ENCODE data around the gene TCERG1. TPM values are rescaled to one million over a fixed set of nuclear protein-coding genes. Genes with fewer than 3 reads are reported as not detected.

The TCERG1 gene
- total RNA-seq, 1 donor from 2014 or later, result 46.3 TPM

DNA sequence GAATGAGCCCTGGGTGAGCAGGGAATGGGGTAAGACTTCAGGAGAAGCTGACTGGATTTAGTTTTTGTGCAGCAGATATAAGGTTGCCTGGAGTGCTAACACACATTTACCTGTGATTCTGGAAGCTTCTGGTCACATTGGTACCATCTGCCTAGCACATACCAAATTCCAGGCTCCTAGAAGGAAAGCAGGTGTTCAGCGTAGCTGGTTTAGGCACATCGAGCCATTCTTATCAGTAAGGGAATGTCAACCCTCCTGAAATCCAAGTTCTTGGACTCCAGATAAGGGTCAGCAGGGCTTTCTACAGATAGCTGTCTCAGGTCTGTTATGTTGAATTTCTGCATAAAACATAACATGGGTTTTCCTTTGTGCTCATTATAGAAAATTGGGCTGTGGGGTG lies 10.3 kb downstream of the TCERG1 start:
- TF ChIP-seq CTCF (IDR thresholded peaks at IDR 0.05), result no peak
- ATAC-seq, result no peak
- DNase-seq, result no peak
- peaks cover 3% of the 10 kb centered on the region for H3K4me1 ChIP-seq
- no peak overlapping the region for H3K27ac ChIP-seq
- peaks cover 74% of the 10 kb centered on the region for H3K36me3 ChIP-seq
- intact Hi-C loops (cut with DNase I), result no loop called here
- no peaks in the 10 kb centered on the region for H3K9me3 ChIP-seq
- H3K4me3 ChIP-seq, result no peak overlapping the region
- H3K27me3 ChIP-seq, result no peaks in the 10 kb centered on the region

GRCh38 chr5:146458894-146459293 lies 11.8 kb downstream of the TCERG1 start:
- DNase-seq (no peak), ATAC-seq (no peak)
- H3K36me3 ChIP-seq, result peaks cover 88% of the 10 kb centered on the region
- no peak overlapping the region for H3K4me3 ChIP-seq
- H3K4me1 ChIP-seq, result no peaks in the 10 kb centered on the region
- H3K27me3 ChIP-seq, result no peaks in the 10 kb centered on the region
- no peaks in the 10 kb centered on the region for H3K9me3 ChIP-seq
- intact Hi-C loops (cut with DNase I), result no loop called here
- TF ChIP-seq CTCF (IDR thresholded peaks at IDR 0.05), result no peak
- H3K27ac ChIP-seq, result no peak overlapping the region

DNA sequence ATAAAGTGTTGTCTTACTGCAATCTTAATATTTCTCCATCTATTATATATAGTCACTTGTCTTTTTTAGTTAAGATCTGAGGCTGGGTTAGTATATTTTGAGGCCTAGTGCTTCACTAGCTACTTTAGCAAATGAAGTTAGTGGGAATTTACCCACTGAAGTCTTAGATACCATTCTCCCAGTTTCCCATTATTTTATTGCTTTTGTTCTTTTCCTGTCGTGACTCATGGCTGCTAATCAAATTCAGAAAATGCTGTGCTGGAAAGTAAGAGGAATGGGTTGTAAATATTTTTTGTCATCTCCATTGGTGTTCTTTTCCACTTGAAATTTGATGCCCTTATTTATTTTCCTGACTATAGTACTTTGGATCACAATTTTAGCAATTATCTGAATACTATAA lies 14.2 kb downstream of the TCERG1 start:
- Histone ChIP-seq H3K4me1 (no peaks in the 10 kb centered on the region), H3K4me3 (no peak overlapping the region), H3K9me3 (no peaks in the 10 kb centered on the region), H3K27me3 (no peaks in the 10 kb centered on the region), H3K27ac (no peak overlapping the region), H3K36me3 (peaks cover 93% of the 10 kb centered on the region)
- intact Hi-C loops (cut with DNase I), result no loop called here
- TF ChIP-seq CTCF (IDR thresholded peaks at IDR 0.05), result no peak
- no peak for DNase-seq
- ATAC-seq, result no peak

DNA sequence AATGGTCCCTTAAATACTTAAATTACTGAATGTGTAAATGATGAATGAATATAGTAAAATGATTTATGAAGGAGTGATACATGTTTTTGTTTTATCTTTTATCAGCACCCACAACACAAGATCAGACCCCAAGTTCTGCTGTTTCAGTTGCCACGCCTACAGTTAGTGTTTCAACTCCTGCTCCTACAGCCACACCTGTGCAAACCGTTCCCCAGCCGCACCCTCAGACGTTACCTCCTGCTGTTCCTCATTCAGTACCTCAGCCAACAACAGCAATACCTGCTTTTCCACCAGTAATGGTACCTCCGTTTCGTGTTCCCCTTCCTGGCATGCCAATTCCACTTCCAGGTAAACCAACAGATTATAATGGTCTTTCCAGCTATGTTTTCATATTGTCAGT lies 16.3 kb downstream of the TCERG1 start:
- intact Hi-C loops (cut with DNase I), result no loop called here

GRCh38 chr5:146466521-146467349 lies 19.6 kb downstream of the TCERG1 start:
- DNase-seq, result no peak
- H3K4me3 ChIP-seq, result no peak overlapping the region
- peak; percentile 33 for TF ChIP-seq CTCF (IDR thresholded peaks at IDR 0.05)
- no peaks in the 10 kb centered on the region for H3K4me1 ChIP-seq
- peaks cover 76% of the 10 kb centered on the region for H3K36me3 ChIP-seq
- H3K27ac ChIP-seq, result no peak overlapping the region
- H3K27me3 ChIP-seq, result no peaks in the 10 kb centered on the region
- H3K9me3 ChIP-seq, result no peaks in the 10 kb centered on the region
- intact Hi-C loops (cut with DNase I), result no loop called here
- no peak for ATAC-seq

More for the DNA sequence above, 16.3 kb downstream of the TCERG1 start:
- no peak for ATAC-seq
- H3K27ac ChIP-seq, result no peak overlapping the region
- no peaks in the 10 kb centered on the region for H3K9me3 ChIP-seq
- H3K4me1 ChIP-seq, result no peaks in the 10 kb centered on the region
- no peaks in the 10 kb centered on the region for H3K27me3 ChIP-seq
- H3K36me3 ChIP-seq, result peaks cover 82% of the 10 kb centered on the region
- H3K4me3 ChIP-seq, result no peak overlapping the region
- no peak for DNase-seq
- no peak for TF ChIP-seq CTCF (IDR thresholded peaks at IDR 0.05)
